Activated CD8-positive, alpha-beta memory T cell treated with anti-CD3 and anti-CD28 coated beads for 4 hours (primary cell): ENCODE results near the gene RNF130.
"Not testable (repeated sequence)": the region's sequence is repeated elsewhere in the genome, so short reads cannot be mapped to it uniquely, and the experiment has no call there.

Experiments used
- DNase-seq, 2 donors: peaks; one replicate each; pipeline ENCODE4 v3.0.0-alpha.2; 2020; ENCODE audit warnings: low read depth in 2 of 2

Gene RNF130

GRCh38 chr5:179974246-179974945 lies 97.2 kb downstream of the RNF130 start:
- DNase-seq, result no peak

- DNase-seq, result no peak
Measured at GRCh38 chr5:179973391-179973790, 98.2 kb downstream of the RNF130 start.

GRCh38 chr5:179969110-179969509 lies 102.4 kb downstream of the RNF130 start:
- DNase-seq, result no peak

GRCh38 chr5:179967489-179967888 lies 104.1 kb downstream of the RNF130 start:
- DNase-seq, result no peak

- DNase-seq, result no peak
Measured at GRCh38 chr5:179964015-179964414, 107.5 kb downstream of the RNF130 start.

- no peak for DNase-seq
Measured at GRCh38 chr5:179963375-179963774, 108.2 kb downstream of the RNF130 start.

GRCh38 chr5:179960204-179960831 lies 111.2 kb downstream of the RNF130 start:
- DNase-seq, result no peak

GRCh38 chr5:179959641-179960040 lies 111.9 kb downstream of the RNF130 start:
- no peak for DNase-seq

- DNase-seq, result not testable (repeated sequence)
Measured at GRCh38 chr5:179959118-179959517, 112.4 kb downstream of the RNF130 start.

GRCh38 chr5:179955630-179956029 lies 115.9 kb downstream of the RNF130 start:
- no peak for DNase-seq

- DNase-seq, result no peak
Measured at GRCh38 chr5:179955062-179955461, 116.5 kb downstream of the RNF130 start.

- DNase-seq, result no peak
Measured at GRCh38 chr5:179954434-179954833, 117.1 kb downstream of the RNF130 start.

- DNase-seq, result no peak
Measured at GRCh38 chr5:179953987-179954386, 117.6 kb downstream of the RNF130 start.

- no peak for DNase-seq
Measured at GRCh38 chr5:179936976-179937681, 134.4 kb downstream of the RNF130 start.

GRCh38 chr5:179930788-179931473 lies 140.6 kb downstream of the RNF130 start:
- no peak for DNase-seq

GRCh38 chr5:179927824-179928223 lies 143.7 kb downstream of the RNF130 start:
- DNase-seq, result no peak

GRCh38 chr5:179926657-179927056 lies 144.9 kb downstream of the RNF130 start:
- DNase-seq, result no peak

- DNase-seq, result no peak
Measured at GRCh38 chr5:179923436-179923835, 148.1 kb downstream of the RNF130 start.

GRCh38 chr5:179920175-179920574 lies 151.4 kb downstream of the RNF130 start:
- no peak for DNase-seq

- DNase-seq, result no peak
Measured at GRCh38 chr5:179919487-179920060, 152.0 kb downstream of the RNF130 start.

GRCh38 chr5:179918742-179919486 lies 152.6 kb downstream of the RNF130 start:
- no peak for DNase-seq
